Left colon (tissue), 2 donors: Measurements from ENCODE around the gene ATP10D. TPM values are rescaled to one million over a fixed set of nuclear protein-coding genes. Genes with fewer than 3 reads are reported as not detected.
"Not testable (repeated sequence)": the region's sequence is repeated elsewhere in the genome, so short reads cannot be mapped to it uniquely, and the experiment has no call there.

ENCODE experiments used
- ATAC-seq: fragments of 200-7000 bp; cut with Tn5 transposase; one replicate; pipeline ENCODE4 v1.9.1; 2020; ENCODE audit warnings: mild to moderate bottlenecking, moderate library complexity
- DNase-seq, 2 donors: peaks; one replicate each; pipeline ENCODE4 v3.0.0-alpha.2; 2020
- intact Hi-C, 2 donors: fragments of 100-400 bp; cut with DNase I in 1 of 2; cut with micrococcal nuclease in 1 of 2; formaldehyde crosslinking; loops; one replicate each; pipeline versions ENCODE4 v1.11.2 to v1.14.0; 2022; cut with DNase I, micrococcal nuclease
- total RNA-seq, 2 donors: library from RNA; stranded (reverse); fragmentation: NEBNext Ultra II Directional; extraction: Animal tissue kit (Norgen Biotek cat#: 25700); gene quantifications; one replicate each; pipeline ENCODE4 v1.2.1, GENCODE V29; 2021
- donor health status: DM: no; HTN: no; CAD: no.
- donor health status: DM: yes; HTN: yes; CAD: no.

Gene ATP10D
- total RNA-seq, 2 donors from 2014 or later, result 9.1 to 15.1 TPM

DNA sequence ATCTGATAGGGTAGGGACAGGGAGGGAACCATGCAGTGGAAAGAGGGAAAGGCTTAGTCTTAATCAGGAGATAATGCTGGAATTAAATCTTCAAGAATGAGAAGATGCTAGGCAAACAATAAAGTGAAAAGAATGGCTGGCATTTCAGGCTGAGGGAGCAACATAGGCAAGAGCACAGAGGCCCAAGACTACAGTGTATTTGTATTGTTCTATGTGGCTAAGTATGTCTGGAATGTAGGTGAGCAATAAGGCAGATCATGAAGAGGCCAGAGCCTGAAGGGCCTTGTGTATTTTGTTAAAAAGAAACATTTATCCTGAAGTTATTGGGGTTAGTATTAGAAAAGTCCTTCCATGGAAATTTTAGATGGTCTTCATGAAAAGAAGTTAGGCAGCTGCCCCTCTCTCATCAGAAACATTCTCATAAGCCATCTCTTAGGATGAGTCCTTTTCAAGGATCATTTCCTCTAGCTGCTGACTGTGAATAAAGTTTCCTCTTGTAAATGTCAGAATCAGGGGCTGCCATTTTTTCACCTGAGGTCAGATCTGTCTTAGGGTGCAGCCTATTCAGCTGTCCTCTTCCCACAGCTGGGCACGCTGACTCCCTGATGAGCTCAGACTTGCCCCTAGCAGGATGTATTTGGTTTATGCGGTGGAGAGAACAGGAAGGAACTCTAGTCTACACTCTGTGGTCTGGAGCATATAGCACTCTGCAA, 46.3 kb downstream of the ATP10D start:
- DNase-seq (peak; percentile 24 to 34), ATAC-seq (peak; percentile 54)
- intact Hi-C loops, result no loop called here

DNA sequence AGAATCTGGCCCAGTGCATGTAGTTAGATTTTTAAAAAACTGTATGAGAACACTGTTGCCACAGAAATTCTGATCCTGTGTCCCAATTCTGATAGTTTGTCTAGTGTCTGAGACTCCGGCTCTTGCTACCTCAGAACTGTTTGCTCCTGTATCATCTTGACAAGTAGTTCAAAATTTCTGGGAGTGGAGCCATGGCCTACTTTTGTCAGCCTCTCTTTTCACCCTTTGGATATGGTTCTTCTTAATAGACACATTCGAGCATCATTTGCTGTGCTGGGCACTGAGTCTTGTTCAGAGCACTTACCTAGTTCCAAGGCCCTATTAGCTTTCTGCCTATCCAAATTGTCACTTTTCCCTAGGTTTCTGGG, 46.9 kb downstream of the ATP10D start:
- intact Hi-C loops, result no loop called here
- no peak for DNase-seq
- ATAC-seq, result no peak

GRCh38 chr4:47532658-47533057, 47.6 kb downstream of the ATP10D start:
- no peak for DNase-seq
- intact Hi-C loops, result no loop called here
- ATAC-seq, result no peak

GRCh38 chr4:47533689-47534347, 48.7 kb downstream of the ATP10D start:
- no peak for ATAC-seq
- intact Hi-C loops, result no loop called here
- no peak for DNase-seq

DNA sequence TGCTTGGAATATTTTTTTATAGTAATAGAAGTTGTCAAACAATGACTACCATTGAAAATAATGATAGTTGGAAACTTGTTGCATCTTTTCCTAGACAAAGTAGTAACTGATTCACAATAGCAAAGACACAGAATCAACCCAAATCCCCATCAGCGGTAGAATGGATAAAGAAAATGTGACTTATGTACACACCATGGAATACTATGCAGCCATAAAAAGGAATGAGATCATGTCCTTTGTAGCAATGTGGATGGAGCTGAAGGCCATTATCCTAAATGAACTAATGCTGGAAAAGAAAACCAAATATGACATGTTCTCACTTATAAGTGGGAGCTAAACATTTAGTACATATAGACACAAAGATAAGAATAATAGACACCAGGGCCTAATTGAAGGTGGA, 49.7 kb downstream of the ATP10D start:
- intact Hi-C loops, result no loop called here
- DNase-seq (no peak), ATAC-seq (no peak)

DNA sequence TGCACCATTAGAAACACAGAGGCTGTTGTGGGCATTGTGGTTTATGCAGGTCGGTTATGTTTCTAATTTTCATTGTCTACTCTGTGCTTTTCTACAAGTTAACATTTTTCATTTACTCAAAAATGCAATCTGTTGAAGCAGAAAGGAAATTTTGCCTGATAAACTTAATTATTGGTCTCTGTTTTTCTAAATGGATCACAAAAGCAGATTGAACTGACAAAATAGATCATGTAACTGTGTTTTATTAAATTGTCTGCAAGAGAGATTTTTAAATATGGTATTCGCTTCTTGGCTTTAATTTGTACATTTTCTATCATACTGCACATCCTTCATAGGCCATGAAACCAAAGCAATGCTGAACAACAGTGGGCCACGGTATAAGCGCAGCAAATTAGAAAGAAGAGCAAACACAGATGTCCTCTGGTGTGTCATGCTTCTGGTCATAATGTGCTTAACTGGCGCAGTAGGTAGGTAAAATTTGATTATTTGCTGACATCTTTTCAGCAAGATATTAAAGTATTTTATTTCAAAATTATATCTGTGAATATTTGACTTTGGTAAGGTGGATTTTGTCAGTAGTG, 50.6 kb downstream of the ATP10D start:
- no peak for DNase-seq
- no peak for ATAC-seq
- intact Hi-C loops, result no loop called here

DNA sequence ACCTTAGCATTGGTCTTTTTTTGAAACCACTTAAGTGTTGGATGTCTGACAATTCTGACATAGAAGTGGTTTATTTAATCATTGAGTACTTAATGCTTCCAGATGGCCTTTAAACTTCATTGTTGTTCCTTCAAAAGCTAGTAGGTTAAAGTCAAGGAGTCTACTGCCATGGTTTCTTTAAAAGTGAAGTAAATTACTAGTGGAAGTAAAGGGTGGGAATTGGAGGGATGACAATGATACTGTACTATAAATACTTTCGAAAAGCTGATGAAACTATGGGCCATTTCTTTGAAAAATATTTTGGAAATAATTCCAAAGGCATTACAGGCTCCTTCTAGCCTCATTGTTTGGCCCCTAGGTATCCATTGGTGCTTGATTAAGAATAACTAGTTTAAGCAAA, 51.9 kb downstream of the ATP10D start:
- intact Hi-C loops, result no loop called here
- DNase-seq (no peak), ATAC-seq (no peak)

DNA sequence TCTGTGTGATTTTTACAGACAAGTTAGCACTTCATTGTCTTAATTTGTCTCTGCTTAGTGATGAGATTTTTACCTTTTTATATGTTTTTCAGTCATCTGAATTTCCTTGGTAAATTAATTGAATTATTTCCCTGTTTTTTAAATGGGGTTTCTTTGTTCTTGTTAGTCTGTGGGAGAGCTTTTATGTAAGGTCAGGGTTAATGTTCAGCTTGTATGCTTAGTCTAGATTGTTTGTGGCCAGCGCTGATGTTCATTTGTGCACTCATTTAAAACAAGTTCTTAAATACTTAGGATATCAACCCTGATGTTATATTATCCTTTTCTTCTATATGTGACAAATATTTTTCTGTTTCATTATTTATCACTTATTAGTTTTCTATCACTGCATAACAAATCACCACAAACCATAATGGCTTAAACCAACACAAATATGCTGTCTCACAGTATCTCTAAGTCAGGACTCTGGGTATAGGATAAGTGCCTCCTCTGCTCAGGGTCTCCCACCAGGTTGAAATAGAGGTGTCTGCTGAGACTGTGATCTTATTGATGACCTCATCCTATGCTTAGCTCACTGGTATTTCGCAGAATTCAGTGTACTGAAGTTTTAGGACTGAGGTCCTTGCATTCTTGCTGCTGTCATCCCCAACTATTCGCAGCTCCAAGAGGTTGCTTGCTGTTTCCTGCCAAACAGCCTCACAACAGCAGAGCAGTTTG, 53.2 kb downstream of the ATP10D start:
- ATAC-seq, result no peak
- intact Hi-C loops, result no loop called here
- no peak for DNase-seq

GRCh38 chr4:47538825-47539154, 53.7 kb downstream of the ATP10D start:
- intact Hi-C loops, result no loop called here
- DNase-seq, result no peak
- no peak for ATAC-seq

DNA sequence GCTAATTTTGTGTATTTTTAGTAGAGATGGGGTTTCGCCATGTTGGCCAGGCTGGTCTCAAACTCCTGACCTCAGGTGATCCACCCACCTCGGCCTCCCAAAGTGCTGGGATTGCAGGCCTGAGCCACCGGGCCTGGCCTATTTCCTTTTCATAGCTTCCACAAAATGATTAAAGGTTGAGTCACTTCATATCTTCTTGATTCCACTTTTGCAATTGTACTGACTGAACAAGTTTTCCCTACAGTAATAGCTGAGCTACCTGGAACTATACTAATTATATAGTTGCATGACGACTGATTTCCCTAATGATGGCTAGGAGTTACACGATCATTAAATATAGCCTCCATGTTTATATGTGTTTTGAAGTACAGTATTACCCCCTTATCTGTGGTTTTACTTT, 57.6 kb downstream of the ATP10D start:
- ATAC-seq, intact Hi-C loops, DNase-seq: not testable (repeated sequence)

DNA sequence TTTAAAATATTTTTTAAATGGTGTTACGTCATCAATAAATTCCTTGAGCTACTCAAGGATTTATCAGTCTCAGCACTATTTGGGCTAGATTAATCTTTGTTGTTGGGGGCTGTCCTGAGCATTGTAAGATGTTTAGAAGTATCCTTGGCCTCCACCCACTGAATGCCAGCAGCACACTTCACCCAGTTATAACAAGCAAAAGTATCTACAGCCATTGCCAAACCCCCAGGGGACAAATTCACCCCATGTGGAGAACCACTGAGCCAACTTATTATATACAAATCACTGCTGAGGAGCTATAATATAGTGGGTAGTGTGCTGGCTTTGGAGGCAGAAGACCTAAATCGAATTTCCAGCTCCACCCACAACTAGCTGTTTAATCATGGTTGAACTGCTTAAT, 58.3 kb downstream of the ATP10D start:
- DNase-seq (no peak), ATAC-seq (no peak)
- intact Hi-C loops, result no loop called here

- DNase-seq, intact Hi-C loops, ATAC-seq: not testable (repeated sequence)
Measured at GRCh38 chr4:47550357-47550756, 65.3 kb downstream of the ATP10D start.

DNA sequence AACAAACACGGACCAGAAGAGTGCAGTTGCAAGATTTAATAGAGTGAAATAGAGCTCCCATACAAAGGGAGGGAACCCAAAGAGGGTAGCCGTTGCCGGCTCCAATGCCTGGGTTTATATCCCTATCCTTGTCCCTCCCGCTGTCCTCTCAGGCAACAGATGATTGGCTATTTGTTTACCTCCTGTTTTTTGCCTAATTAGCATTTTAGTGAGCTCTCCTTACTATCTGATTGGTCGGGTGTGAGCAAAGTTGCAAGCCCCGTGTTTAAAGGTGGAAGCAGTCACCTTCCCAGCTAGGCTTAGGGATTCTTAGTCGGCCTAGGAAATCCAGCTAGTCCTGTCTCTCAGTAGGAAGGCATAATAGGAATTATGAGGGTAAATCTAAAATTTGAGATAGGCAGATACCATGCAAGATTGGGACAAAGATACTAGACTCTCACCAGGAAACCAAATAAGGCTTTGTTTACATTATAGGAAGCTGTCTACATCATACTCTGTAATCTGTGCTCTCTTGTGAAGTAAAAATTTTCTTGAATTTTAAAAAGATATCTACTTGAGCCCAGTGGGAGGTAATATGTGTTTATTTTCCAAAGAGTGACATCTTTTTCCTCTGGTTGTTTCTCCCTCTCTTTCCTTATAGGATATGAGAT, 65.9 kb downstream of the ATP10D start:
- DNase-seq (no peak), ATAC-seq (no peak)
- intact Hi-C loops, result no loop called here

GRCh38 chr4:47551682-47552081, 66.6 kb downstream of the ATP10D start:
- intact Hi-C loops, result no loop called here
- DNase-seq, result no peak
- no peak for ATAC-seq

- intact Hi-C loops, result no loop called here
- DNase-seq (no peak), ATAC-seq (no peak)
Measured at GRCh38 chr4:47553329-47554125, 68.5 kb downstream of the ATP10D start.

DNA sequence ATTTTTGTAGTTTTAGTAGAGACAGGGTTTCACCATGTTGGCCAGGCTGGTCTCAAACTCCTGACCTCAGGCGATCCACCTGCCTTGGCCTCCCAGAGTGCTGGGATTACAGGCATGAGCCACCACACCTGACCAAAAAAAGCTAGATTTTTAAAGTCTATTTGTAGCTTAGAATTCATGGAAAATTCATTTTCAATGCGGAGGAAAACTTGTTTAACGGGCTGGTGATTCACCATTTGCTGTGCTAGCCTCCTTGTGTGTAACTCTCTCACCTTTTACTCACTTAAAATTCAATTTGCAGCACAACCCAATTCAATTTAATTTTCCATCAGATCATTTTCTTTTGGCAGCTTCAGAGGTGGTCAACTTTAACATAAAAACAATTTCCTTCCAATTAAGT, 70.8 kb downstream of the ATP10D start:
- DNase-seq, intact Hi-C loops, ATAC-seq: not testable (repeated sequence)

DNA sequence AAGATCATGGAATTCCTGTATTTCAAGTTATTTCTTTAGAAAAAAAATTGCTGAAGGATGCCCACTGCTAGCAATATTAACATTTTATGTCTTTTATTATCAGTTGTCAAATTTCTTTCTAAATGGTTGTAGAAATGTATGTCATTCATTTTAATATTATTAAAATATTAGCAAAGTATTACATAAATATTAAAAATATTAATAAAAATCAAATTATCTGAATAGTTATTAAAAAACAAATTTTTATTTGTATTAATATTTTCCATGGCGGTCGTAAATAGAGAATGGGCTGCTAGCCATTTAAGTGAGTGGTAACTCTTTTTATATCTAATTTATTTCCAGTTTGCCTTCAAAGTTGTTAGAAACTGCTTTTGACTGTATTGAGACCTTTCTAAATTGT, 72.2 kb downstream of the ATP10D start:
- intact Hi-C loops, result no loop called here
- no peak for ATAC-seq
- no peak for DNase-seq

GRCh38 chr4:47560682-47561081, 75.6 kb downstream of the ATP10D start:
- DNase-seq (no peak), ATAC-seq (no peak)
- intact Hi-C loops, result no loop called here

DNA sequence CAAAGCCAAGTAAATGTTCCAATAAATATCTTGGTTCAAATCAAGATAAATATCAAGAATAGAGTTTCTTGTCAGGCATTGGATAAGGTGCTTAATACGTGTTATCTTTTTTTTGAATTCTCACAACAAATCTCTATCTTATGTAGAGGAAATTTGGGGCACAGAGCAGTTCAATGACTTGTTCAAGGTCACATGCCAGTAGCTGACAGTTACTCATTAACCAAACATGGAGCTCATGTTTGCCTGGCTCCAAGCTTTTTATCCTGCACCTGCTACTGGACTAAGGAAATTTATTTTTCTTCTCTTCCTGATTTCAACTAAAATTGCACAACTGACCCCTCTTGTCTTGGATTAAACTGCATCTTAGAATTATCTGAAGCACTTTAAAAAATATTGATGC, 76.3 kb downstream of the ATP10D start:
- DNase-seq, result no peak
- ATAC-seq, result peak; percentile 50
- intact Hi-C loops, result no loop called here
